GM19397 (cell line): ENCODE measurements around the gene EIF4E1B.
A peak's percentile ranks its signal among the peaks of the same experiment; 100 is the strongest.

Experiments used
- ATAC-seq: cut with Tn5 transposase; IDR thresholded peaks from one replicate; pipeline ENCODE4 v1.9.1; 2021; ENCODE audit warnings: mild to moderate bottlenecking, moderate library complexity; ENCODE audit not compliant: unreplicated experiment

EIF4E1B gene

GRCh38 chr5:176603091-176603490 is 27.4 kb upstream of the EIF4E1B start:
- no peak for ATAC-seq

GRCh38 chr5:176606032-176606431 is 24.4 kb upstream of the EIF4E1B start:
- ATAC-seq, result no peak

- no peak for ATAC-seq
Measured at GRCh38 chr5:176606875-176607274, 23.6 kb upstream of the EIF4E1B start.

GRCh38 chr5:176608142-176608705 is 22.3 kb upstream of the EIF4E1B start:
- no peak for ATAC-seq

- ATAC-seq, result peak; percentile 2
Measured at GRCh38 chr5:176608937-176609723, 21.3 kb upstream of the EIF4E1B start.

GRCh38 chr5:176609724-176610434 is 20.6 kb upstream of the EIF4E1B start, which contains the start of gene GPRIN1:
GPRIN1 (minus strand) TSS chr5:176610156; CDS start chr5:176599834, 10,322 bp downstream.
- ATAC-seq, result peak; percentile 88

- no peak for ATAC-seq
Measured at GRCh38 chr5:176610435-176610773, 20.1 kb upstream of the EIF4E1B start.

GRCh38 chr5:176611435-176611834 is 19.0 kb upstream of the EIF4E1B start:
- ATAC-seq, result no peak

GRCh38 chr5:176612008-176612407 is 18.5 kb upstream of the EIF4E1B start:
- no peak for ATAC-seq

GRCh38 chr5:176612855-176613254 is 17.6 kb upstream of the EIF4E1B start:
- ATAC-seq, result no peak

- no peak for ATAC-seq
Measured at GRCh38 chr5:176614805-176615478, 15.5 kb upstream of the EIF4E1B start.

GRCh38 chr5:176616511-176616910 is 14.0 kb upstream of the EIF4E1B start:
- ATAC-seq, result no peak

GRCh38 chr5:176618783-176619182 is 11.7 kb upstream of the EIF4E1B start:
- ATAC-seq, result no peak

- ATAC-seq, result no peak
Measured at GRCh38 chr5:176619203-176619568, 11.3 kb upstream of the EIF4E1B start.

- no peak for ATAC-seq
Measured at GRCh38 chr5:176619569-176620332, 10.7 kb upstream of the EIF4E1B start.

- ATAC-seq, result no peak
Measured at GRCh38 chr5:176620333-176620981, 10.0 kb upstream of the EIF4E1B start.

- no peak for ATAC-seq
Measured at GRCh38 chr5:176621661-176622079, 8.8 kb upstream of the EIF4E1B start.

- ATAC-seq, result no peak
Measured at GRCh38 chr5:176624142-176624541, 6.3 kb upstream of the EIF4E1B start.

- no peak for ATAC-seq
Measured at GRCh38 chr5:176624938-176625337, 5.5 kb upstream of the EIF4E1B start.

- no peak for ATAC-seq
Measured at GRCh38 chr5:176625512-176625911, 5.0 kb upstream of the EIF4E1B start.
